ENCODE results near the gene GJC2. TPM values are rescaled to one million over a fixed set of nuclear protein-coding genes. Genes with fewer than 3 reads are reported as not detected.

GJC2 gene
- total RNA-seq, 1 donor from 2014 or later: 0.65 TPM

DNA sequence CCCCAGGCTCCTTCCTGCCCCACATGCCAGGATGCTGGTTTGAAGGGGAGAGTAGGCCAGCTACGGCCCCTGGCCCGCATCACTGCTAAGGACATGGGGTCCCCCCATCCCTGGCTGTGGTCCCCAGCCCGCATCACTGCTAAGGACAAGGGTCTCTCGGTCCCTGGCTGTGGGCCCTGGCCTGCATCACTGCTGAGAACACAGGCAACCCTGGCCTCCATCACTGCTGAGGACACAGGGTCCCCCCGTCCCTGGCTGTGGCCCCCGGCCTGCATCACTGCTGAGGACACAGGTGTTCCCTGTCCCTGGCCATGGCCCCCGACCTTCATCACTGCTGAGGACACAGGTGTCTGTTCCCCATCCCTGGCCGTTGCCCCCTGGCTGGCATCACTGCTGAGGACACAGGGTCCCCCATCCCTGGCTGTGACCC is 57.7 kb downstream of the GJC2 start:
- no peak for DNase-seq (ENCODE audit: low read depth, low spot score)
- Mint-ChIP-seq H3K4me1 (peaks cover 18% of the 10 kb centered on the region), H3K36me3 (ENCODE audit: low read depth) (no peaks in the 10 kb centered on the region), H3K9me3 (no peaks in the 10 kb centered on the region), H3K27ac (ENCODE audit: unreplicated experiment) (no peak overlapping the region), H3K27me3 (ENCODE audit: low read depth) (no peaks in the 10 kb centered on the region), H3K4me3 (no peak overlapping the region)
- TF ChIP-seq, protein P1, sequence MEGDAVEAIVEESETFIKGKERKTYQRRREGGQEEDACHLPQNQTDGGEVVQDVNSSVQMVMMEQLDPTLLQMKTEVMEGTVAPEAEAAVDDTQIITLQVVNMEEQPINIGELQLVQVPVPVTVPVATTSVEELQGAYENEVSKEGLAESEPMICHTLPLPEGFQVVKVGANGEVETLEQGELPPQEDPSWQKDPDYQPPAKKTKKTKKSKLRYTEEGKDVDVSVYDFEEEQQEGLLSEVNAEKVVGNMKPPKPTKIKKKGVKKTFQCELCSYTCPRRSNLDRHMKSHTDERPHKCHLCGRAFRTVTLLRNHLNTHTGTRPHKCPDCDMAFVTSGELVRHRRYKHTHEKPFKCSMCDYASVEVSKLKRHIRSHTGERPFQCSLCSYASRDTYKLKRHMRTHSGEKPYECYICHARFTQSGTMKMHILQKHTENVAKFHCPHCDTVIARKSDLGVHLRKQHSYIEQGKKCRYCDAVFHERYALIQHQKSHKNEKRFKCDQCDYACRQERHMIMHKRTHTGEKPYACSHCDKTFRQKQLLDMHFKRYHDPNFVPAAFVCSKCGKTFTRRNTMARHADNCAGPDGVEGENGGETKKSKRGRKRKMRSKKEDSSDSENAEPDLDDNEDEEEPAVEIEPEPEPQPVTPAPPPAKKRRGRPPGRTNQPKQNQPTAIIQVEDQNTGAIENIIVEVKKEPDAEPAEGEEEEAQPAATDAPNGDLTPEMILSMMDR (conservative IDR thresholded peaks at IDR 0.05): no peak

- peaks cover 18% of the 10 kb centered on the region for H3K4me1 Mint-ChIP-seq
- no peak within 1 kb of the TSS for H3K4me3 Mint-ChIP-seq
- H3K27ac Mint-ChIP-seq (ENCODE audit: unreplicated experiment): no peak within 1 kb of the TSS
- no peaks in the 10 kb centered on the region for H3K27me3 Mint-ChIP-seq (ENCODE audit: low read depth)
- TF ChIP-seq, protein P1 (conservative IDR thresholded peaks at IDR 0.05): no peak
- no peaks in the 10 kb centered on the region for H3K36me3 Mint-ChIP-seq (ENCODE audit: low read depth)
- no peak for DNase-seq (ENCODE audit: low read depth, low spot score)
- H3K9me3 Mint-ChIP-seq: no peaks in the 10 kb centered on the region
These were observed 58.4 kb downstream of the GJC2 start, which contains the start of gene OBSCN for GRCh38 chr1:228207851-228208821. Gene OBSCN (plus strand): TSS chr1:228208044. CDS start chr1:228211784, 3,740 bp downstream.

DNA sequence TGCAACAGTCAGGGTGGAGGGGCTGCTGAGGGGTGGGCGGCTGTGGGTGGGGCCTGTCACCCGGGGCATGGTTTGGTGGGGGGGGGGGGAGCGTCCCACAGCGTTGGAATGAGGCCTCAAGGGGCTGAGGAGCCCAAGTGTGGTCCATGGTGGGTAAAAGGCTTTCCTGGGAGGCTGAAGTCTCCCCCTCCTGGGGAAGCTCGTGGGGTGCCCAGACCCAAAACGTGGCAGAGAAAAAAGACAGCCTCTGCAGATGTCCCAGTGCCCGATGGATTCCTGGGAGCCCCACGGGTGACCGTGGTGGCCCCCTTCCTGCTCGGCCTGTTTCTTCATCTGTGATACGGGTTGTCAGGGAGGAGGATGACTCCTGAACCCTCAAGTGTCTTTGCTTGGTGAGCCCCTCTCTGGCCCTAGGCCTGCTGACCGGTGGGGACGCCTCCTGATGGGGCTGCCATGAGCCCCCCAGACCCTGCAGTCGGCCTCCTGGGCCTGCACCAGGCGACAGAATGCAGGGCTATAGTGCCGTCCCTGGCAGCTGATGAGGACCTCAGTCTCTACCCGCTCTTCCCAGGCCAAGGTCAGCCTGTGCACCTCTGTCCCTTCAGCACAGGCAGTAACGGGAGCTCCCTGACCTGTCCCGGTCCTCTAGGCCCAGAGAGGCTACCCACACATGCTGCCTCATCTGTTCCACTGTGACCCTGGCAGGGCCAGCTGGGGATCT is 59.3 kb downstream of the GJC2 start:
- Mint-ChIP-seq H3K4me1 (peaks cover 18% of the 10 kb centered on the region), H3K9me3 (no peaks in the 10 kb centered on the region), H3K36me3 (ENCODE audit: low read depth) (no peaks in the 10 kb centered on the region), H3K27ac (ENCODE audit: unreplicated experiment) (no peak overlapping the region), H3K27me3 (ENCODE audit: low read depth) (no peaks in the 10 kb centered on the region), H3K4me3 (no peak overlapping the region)
- TF ChIP-seq, protein P1 (conservative IDR thresholded peaks at IDR 0.05): no peak
- no peak for DNase-seq (ENCODE audit: low read depth, low spot score)

Other genes starting within 250 kb of the GJC2 start
- 0.48 and 0.54 TPM in 2 replicates for gene WNT9A, start 202.0 kb upstream of the GJC2 start, total RNA-seq
- gene WNT3A, start 142.9 kb upstream of the GJC2 start, total RNA-seq: not detected in 2 replicates
- 237 and 240 TPM in 2 replicates for gene ARF1, start 67.2 kb upstream of the GJC2 start, total RNA-seq
- gene C1orf35, start 46.6 kb upstream of the GJC2 start, total RNA-seq: 29.1 and 29.7 TPM in 2 replicates
- gene MRPL55, start 40.6 kb upstream of the GJC2 start, total RNA-seq: 61.9 and 67.3 TPM in 2 replicates
- gene GUK1, start 9.7 kb upstream of the GJC2 start, total RNA-seq: 114 and 115 TPM in 2 replicates
- gene IBA57, start 15.9 kb downstream of the GJC2 start, total RNA-seq: 8.3 and 10.4 TPM in 2 replicates
- 40.1 and 46.5 TPM in 2 replicates for gene OBSCN, start 58.1 kb downstream of the GJC2 start, total RNA-seq

Data from neural crest cell (in vitro differentiated cells).